Activated CD4-positive, alpha-beta memory T cell treated with anti-CD3 and anti-CD28 coated beads for 36 hours (primary cell): ENCODE measurements around the gene SMOC2. TPM values are rescaled to one million over a fixed set of nuclear protein-coding genes. Genes with fewer than 3 reads are reported as not detected.
A peak's percentile ranks its signal among the peaks of the same experiment; 100 is the strongest.
"Not testable (repeated sequence)": the region's sequence is repeated elsewhere in the genome, so short reads cannot be mapped to it uniquely, and the experiment has no call there.

Experiments used
- CTCF ChIA-PET: fragments of 350-600 bp; sonication (Branson Sonifier 250); formaldehyde crosslinking; loops from one replicate; lab custom pipeline; 2021; ENCODE audit warnings: antibody characterized with exemption, inconsistent platforms; lab: Charles Lee
- POLR2A ChIA-PET: fragments of 350-600 bp; sonication (Branson Sonifier 250); formaldehyde crosslinking; loops from one replicate; lab custom pipeline; 2021; ENCODE audit warnings: antibody characterized with exemption; lab: Charles Lee
- DNase-seq: peaks from one replicate; pipeline ENCODE4 v3.0.0-alpha.2; 2020
- H3K27ac Mint-ChIP-seq: one replicate; pipeline ENCODE4 v1.8.0; 2021; ENCODE audit warnings: mixed read lengths
- H3K27me3 Mint-ChIP-seq: one replicate; pipeline ENCODE4 v1.8.0; 2021; ENCODE audit warnings: mixed read lengths
- H3K36me3 Mint-ChIP-seq: one replicate; pipeline ENCODE4 v1.8.0; 2021; ENCODE audit warnings: mixed read lengths
- H3K4me1 Mint-ChIP-seq: one replicate; pipeline ENCODE4 v1.8.0; 2021; ENCODE audit warnings: low read depth, mixed read lengths
- H3K4me3 Mint-ChIP-seq: one replicate; pipeline ENCODE4 v1.8.0; 2021; ENCODE audit warnings: mild to moderate bottlenecking, mixed read lengths
- H3K9me3 Mint-ChIP-seq: one replicate; pipeline ENCODE4 v1.8.0; 2021; ENCODE audit warnings: mixed read lengths
- intact Hi-C: fragments of 100-400 bp; cut with micrococcal nuclease; formaldehyde crosslinking; loops from one replicate; pipeline ENCODE4 v1.15.1; 2023
- total RNA-seq, 2 experiments: library from RNA; stranded (reverse); gene quantifications; one replicate each; pipeline ENCODE4 v1.2.3, GENCODE V29; 2021

The SMOC2 gene
- total RNA-seq, 2 experiments from 2014 or later = not detected

DNA sequence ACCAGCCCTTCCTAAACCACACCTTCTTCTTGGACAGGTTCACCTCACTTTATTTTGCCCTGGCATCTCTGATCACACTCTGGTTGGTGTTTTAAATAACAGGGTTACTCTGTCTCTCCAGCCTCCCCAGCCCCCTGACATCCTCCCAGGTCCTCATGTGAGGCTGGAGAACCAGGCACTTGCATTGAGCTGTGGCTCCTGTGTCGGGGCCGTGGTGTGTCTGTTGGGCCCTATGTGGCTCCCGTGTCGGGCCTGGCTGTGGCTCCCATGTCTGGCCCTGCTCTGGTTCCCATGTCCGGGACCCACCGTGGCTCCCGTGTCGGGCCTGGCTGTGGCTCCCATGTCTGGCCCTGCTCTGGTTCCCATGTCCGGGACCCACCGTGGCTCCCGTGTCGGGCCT lies 170.0 kb downstream of the SMOC2 start:
- POLR2A ChIA-PET, CTCF ChIA-PET, H3K27ac Mint-ChIP-seq, H3K9me3 Mint-ChIP-seq, H3K4me1 Mint-ChIP-seq, H3K4me3 Mint-ChIP-seq, DNase-seq, H3K36me3 Mint-ChIP-seq, intact Hi-C loops, H3K27me3 Mint-ChIP-seq: not testable (repeated sequence)

DNA sequence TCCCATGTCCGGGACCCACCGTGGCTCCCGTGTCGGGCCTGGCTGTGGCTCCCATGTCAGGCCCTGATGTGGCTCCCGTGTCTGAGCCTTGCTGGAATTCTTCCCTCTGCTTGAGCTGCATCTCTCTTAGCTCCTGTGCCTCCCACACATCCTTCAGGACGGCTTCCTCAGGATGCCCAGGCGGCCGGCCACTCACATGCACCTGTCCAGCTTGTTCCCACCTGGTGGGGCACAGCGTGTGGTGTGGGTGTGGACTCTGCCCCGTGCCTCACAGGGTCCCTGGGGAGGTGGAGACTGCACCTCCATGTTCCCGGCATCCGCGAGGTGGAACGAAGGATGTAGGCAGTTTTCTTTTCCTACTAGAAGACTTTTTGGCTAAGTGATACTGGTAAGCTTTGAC lies 170.7 kb downstream of the SMOC2 start:
- H3K27ac Mint-ChIP-seq = no peak overlapping the region
- peaks cover 11% of the 10 kb centered on the region for H3K9me3 Mint-ChIP-seq
- CTCF ChIA-PET = no interaction called here
- H3K27me3 Mint-ChIP-seq = peaks cover 5% of the 10 kb centered on the region
- DNase-seq = no peak
- no peaks in the 10 kb centered on the region for H3K36me3 Mint-ChIP-seq
- POLR2A ChIA-PET = no interaction called here
- intact Hi-C loops = no loop called here
- no peak overlapping the region for H3K4me3 Mint-ChIP-seq
- no peaks in the 10 kb centered on the region for H3K4me1 Mint-ChIP-seq

- Mint-ChIP-seq H3K36me3 (no peaks in the 10 kb centered on the region), H3K4me1 (no peaks in the 10 kb centered on the region), H3K4me3 (no peak overlapping the region), H3K27ac (no peak overlapping the region), H3K9me3 (peaks cover 11% of the 10 kb centered on the region), H3K27me3 (peaks cover 2% of the 10 kb centered on the region)
- POLR2A ChIA-PET = no interaction called here
- DNase-seq = no peak
- CTCF ChIA-PET = no interaction called here
- intact Hi-C loops = no loop called here
Observed at GRCh38 chr6:168612586-168612985, 171.6 kb downstream of the SMOC2 start.

GRCh38 chr6:168615837-168616236 lies 174.9 kb downstream of the SMOC2 start:
- no peak overlapping the region for H3K4me3 Mint-ChIP-seq

DNA sequence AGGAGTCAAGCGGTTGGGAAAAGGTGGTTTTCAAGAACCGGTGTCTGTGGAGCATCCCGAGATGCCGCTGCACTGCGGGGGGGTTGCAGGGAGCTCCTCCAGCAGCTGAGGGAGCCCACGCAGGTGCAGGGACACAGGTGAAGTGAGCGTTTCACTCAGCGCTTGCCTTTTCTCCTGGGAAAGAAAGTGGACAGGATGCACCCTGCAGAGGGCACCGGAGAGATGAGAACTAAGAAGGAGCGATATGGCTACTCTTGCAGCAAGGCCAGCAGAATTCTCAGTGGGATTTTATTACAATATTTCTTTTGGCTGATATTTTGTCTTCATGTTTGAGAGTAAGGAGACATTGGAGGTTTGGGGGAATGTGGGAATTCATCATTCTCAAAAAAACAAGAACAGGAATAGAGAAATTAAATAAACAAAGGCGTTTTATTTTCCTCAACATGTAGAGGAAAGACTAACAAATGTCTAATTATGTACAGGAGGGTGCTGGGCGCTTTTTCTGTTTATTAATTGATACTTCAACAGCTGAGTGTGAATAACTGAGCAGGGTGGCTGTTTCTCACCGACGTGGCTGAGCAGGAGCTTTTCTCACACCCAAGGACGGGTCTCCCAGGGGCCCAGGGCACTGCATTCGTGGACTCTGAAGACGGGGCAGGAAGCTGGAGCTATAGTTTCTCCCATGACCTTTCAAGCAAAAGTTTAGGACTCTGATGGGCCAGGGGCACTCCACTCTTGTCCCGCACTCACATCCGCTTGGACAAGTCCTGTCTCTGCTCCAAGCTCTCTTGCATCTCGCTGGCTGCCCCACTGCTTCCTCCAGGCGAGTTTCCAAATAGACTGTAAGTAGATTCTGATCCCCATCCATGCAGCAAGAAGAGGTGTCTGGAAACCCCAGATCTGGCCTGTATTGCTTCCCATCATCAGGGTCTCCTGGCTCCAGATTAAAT lies 176.1 kb downstream of the SMOC2 start:
- intact Hi-C loops = no loop called here
- DNase-seq = no peak
- no peak overlapping the region for H3K27ac Mint-ChIP-seq
- CTCF ChIA-PET = no interaction called here
- H3K9me3 Mint-ChIP-seq = peaks cover 18% of the 10 kb centered on the region
- H3K4me3 Mint-ChIP-seq = no peak overlapping the region
- POLR2A ChIA-PET = no interaction called here
- peaks cover 3% of the 10 kb centered on the region for H3K27me3 Mint-ChIP-seq
- no peaks in the 10 kb centered on the region for H3K36me3 Mint-ChIP-seq
- peaks cover 12% of the 10 kb centered on the region for H3K4me1 Mint-ChIP-seq

More at GRCh38 chr6:168615837-168616236, 174.9 kb downstream of the SMOC2 start:
- no peak for DNase-seq
- Mint-ChIP-seq H3K27ac (no peak overlapping the region), H3K9me3 (peaks cover 11% of the 10 kb centered on the region), H3K36me3 (no peaks in the 10 kb centered on the region), H3K4me1 (peaks cover 12% of the 10 kb centered on the region), H3K27me3 (peaks cover 1% of the 10 kb centered on the region)
- intact Hi-C loops = no loop called here
- CTCF ChIA-PET = no interaction called here
- POLR2A ChIA-PET = no interaction called here

- intact Hi-C loops = no loop called here
- Mint-ChIP-seq H3K36me3 (no peaks in the 10 kb centered on the region), H3K4me3 (no peak overlapping the region), H3K27ac (no peak overlapping the region), H3K4me1 (peaks cover 12% of the 10 kb centered on the region), H3K9me3 (peaks cover 15% of the 10 kb centered on the region), H3K27me3 (peaks cover 3% of the 10 kb centered on the region)
- no peak for DNase-seq
- ChIA-PET POLR2A (no interaction called here), CTCF (no interaction called here)
Observed at GRCh38 chr6:168618546-168619315, 177.7 kb downstream of the SMOC2 start.

- Mint-ChIP-seq H3K9me3 (peaks cover 15% of the 10 kb centered on the region), H3K27me3 (peaks cover 3% of the 10 kb centered on the region), H3K27ac (no peak overlapping the region), H3K4me1 (peaks cover 12% of the 10 kb centered on the region), H3K4me3 (no peak overlapping the region), H3K36me3 (no peaks in the 10 kb centered on the region)
- intact Hi-C loops = no loop called here
- peak; percentile 39 for DNase-seq
- CTCF ChIA-PET = no interaction called here
- POLR2A ChIA-PET = no interaction called here
Observed at GRCh38 chr6:168619560-168620314, 178.8 kb downstream of the SMOC2 start.

- Mint-ChIP-seq H3K27ac (no peak overlapping the region), H3K27me3 (peaks cover 3% of the 10 kb centered on the region), H3K9me3 (peaks cover 14% of the 10 kb centered on the region), H3K4me3 (no peak overlapping the region), H3K4me1 (peaks cover 12% of the 10 kb centered on the region), H3K36me3 (no peaks in the 10 kb centered on the region)
- ChIA-PET CTCF (no interaction called here), POLR2A (no interaction called here)
- DNase-seq = no peak
- intact Hi-C loops = no loop called here
Observed at GRCh38 chr6:168620578-168620977, 179.6 kb downstream of the SMOC2 start.

DNA sequence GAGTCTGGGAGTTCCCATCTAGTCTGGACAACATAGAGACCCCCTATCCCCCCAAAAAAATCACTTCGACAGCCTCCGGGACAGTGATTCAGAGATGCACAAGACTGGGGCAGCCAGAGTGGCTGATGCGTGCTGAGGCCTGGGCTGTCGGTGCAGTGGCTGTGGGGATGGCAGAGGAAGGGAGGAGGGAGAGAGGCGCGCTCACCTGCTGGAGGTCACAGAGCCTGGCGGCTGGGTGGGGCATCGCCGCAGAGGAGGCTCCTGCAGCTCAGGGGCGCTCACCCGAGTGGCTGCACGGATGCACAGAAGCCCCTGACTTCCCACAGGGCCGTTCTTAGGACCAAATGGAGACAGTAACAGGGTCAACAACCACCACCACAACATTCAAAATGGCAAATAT lies 182.8 kb downstream of the SMOC2 start:
- Mint-ChIP-seq H3K4me1 (peaks cover 12% of the 10 kb centered on the region), H3K27me3 (peaks cover 3% of the 10 kb centered on the region), H3K36me3 (no peaks in the 10 kb centered on the region), H3K9me3 (peaks cover 8% of the 10 kb centered on the region), H3K4me3 (no peak overlapping the region), H3K27ac (no peak overlapping the region)
- intact Hi-C loops = no loop called here
- ChIA-PET POLR2A (no interaction called here), CTCF (no interaction called here)
- no peak for DNase-seq

DNA sequence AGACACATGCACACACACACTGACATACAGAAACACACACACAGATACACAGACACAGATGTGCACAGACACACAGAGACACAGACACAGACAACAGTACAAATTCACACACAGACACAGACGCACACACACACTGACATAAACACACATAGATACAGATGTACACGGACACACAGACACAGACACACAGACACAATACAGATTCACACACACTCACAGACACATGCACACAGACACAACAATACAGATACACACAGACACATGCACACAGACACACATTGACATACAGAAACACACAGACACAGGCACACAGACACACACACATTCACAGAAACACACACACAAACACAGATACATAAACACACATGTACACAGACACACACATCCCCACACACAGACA lies 183.6 kb downstream of the SMOC2 start:
- Mint-ChIP-seq H3K36me3 (no peaks in the 10 kb centered on the region), H3K27me3 (peaks cover 3% of the 10 kb centered on the region), H3K9me3 (peaks cover 8% of the 10 kb centered on the region), H3K4me1 (peaks cover 7% of the 10 kb centered on the region), H3K4me3 (no peak overlapping the region), H3K27ac (no peak overlapping the region)
- ChIA-PET POLR2A (no interaction called here), CTCF (no interaction called here)
- intact Hi-C loops = no loop called here
- no peak for DNase-seq

DNA sequence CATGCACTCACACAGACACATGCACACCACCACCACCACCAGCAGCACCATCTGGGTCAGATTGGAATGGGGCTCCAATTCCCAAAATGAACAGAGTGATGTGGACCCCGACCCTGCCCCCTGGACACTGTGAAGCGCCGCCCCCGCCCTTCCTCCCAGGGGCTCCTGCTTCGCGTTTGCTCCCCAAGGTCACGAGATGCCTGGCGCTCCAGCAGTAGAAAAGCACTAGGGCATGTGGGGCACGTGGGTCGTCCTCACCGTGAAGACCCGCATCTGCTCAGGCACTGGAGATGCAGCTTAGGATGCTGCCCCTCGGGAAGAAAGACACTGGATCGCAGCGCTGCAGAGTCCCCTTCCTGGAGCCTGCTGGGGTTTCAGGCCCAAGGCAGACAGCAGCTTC lies 184.0 kb downstream of the SMOC2 start:
- peaks cover 8% of the 10 kb centered on the region for H3K9me3 Mint-ChIP-seq
- no peak overlapping the region for H3K4me3 Mint-ChIP-seq
- peaks cover 2% of the 10 kb centered on the region for H3K4me1 Mint-ChIP-seq
- CTCF ChIA-PET = no interaction called here
- no peak for DNase-seq
- peaks cover 3% of the 10 kb centered on the region for H3K27me3 Mint-ChIP-seq
- POLR2A ChIA-PET = no interaction called here
- intact Hi-C loops = no loop called here
- H3K36me3 Mint-ChIP-seq = no peaks in the 10 kb centered on the region
- no peak overlapping the region for H3K27ac Mint-ChIP-seq

DNA sequence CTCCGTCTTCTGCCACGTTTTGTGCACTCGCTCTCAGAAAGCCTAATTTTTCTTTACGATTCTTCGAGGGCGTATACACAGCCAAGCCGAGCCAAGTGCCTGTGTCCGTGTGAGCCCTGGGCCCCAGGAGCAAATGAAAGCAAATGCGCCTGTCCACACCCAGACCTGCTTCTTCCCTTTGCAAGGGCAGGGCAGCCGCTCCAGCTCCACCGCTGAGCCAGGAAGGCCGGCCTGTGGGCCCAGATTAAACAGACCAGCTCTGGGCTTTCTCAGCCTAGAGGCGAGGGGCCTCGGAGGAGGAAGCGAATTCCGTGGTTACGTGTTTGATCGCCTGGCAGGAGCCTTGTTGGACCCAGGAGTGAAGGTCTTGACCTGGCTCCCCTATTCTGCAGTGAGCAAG lies 184.6 kb downstream of the SMOC2 start:
- Mint-ChIP-seq H3K9me3 (peaks cover 8% of the 10 kb centered on the region), H3K27me3 (peaks cover 2% of the 10 kb centered on the region), H3K4me1 (no peaks in the 10 kb centered on the region), H3K4me3 (no peak overlapping the region), H3K36me3 (no peaks in the 10 kb centered on the region), H3K27ac (no peak overlapping the region)
- intact Hi-C loops = no loop called here
- CTCF ChIA-PET = no interaction called here
- DNase-seq = no peak
- POLR2A ChIA-PET = no interaction called here
